IMR-90 (cell line): ENCODE data around the gene LEF1. TPM values are rescaled to one million over a fixed set of nuclear protein-coding genes. Genes with fewer than 3 reads are reported as not detected.

Experiments
- ATAC-seq: fragments of 200-7000 bp; cut with Tn5 transposase; 2 replicates; pipeline ENCODE4 v1.9.1; 2020; ENCODE audit warnings: low read depth, mild to moderate bottlenecking, moderate library complexity
- BruUV-seq: library from RNA; stranded (reverse); fragments of 400-500 nt; replicated peaks from 2 replicates; lab custom pipeline; 2021; lab: Mats Ljungman, UMichigan
- CTCF ChIA-PET: fragments of 300-600 bp; formaldehyde crosslinking; extraction: SDS; loops from one replicate; lab custom pipeline; 2021; ENCODE audit warnings: antibody characterized with exemption; lab: Yijun Ruan, JAX
- POLR2A ChIA-PET: fragments of 300-600 bp; sonication (Branson Sonifier 250); formaldehyde crosslinking; loops from one replicate; lab custom pipeline; 2022; ENCODE audit warnings: antibody characterized with exemption; ENCODE audit not compliant: unreplicated experiment; lab: Charles Lee
- DNase-seq: peaks from one replicate; pipeline ENCODE4 v3.0.0; 2013
- H2AFZ ChIP-seq: replicated peaks from 2 replicates; pipeline ENCODE3; 2013; ENCODE audit warnings: low read length, mild to moderate bottlenecking; ENCODE audit not compliant: poor library complexity
- H2AK5ac ChIP-seq: 2 replicates; pipeline ENCODE4 v1.6.1; 2013; ENCODE audit warnings: low read depth, low read length, inconsistent platforms
- H2AK9ac ChIP-seq: replicated peaks from 2 replicates; pipeline ENCODE3; 2013; ENCODE audit warnings: mild to moderate bottlenecking, low read depth, low read length, moderate library complexity; ENCODE audit not compliant: poor library complexity
- H2BK120ac ChIP-seq: 2 replicates; pipeline ENCODE4 v1.6.1; 2013; ENCODE audit warnings: low read depth, low read length, inconsistent platforms
- H2BK15ac ChIP-seq: 3 replicates; pipeline ENCODE4 v1.6.1; 2013; ENCODE audit warnings: low read depth, low read length, inconsistent platforms
- H2BK20ac ChIP-seq: 2 replicates; pipeline ENCODE4 v1.6.1; 2013; ENCODE audit warnings: low read depth, mild to moderate bottlenecking, inconsistent platforms, low read length, moderate library complexity
- H2BK5ac ChIP-seq: 2 replicates; pipeline ENCODE4 v1.6.1; 2013; ENCODE audit warnings: mild to moderate bottlenecking, low read depth, low read length, inconsistent platforms; ENCODE audit not compliant: poor library complexity, severe bottlenecking
- H3K14ac ChIP-seq: replicated peaks from 2 replicates; pipeline ENCODE4 v1.6.1; 2013; ENCODE audit warnings: low read depth, low read length, inconsistent platforms
- H3K18ac ChIP-seq: 2 replicates; pipeline ENCODE4 v1.6.1; 2013; ENCODE audit warnings: low read depth, low read length, control low read depth
- H3K23ac ChIP-seq: 2 replicates; pipeline ENCODE4 v1.6.1; 2013; ENCODE audit warnings: low read depth, low read length, inconsistent platforms
- H3K27ac ChIP-seq: 2 replicates; pipeline ENCODE4 v1.5.1; 2013; ENCODE audit warnings: mild to moderate bottlenecking, control low read depth, low read length; ENCODE audit not compliant: insufficient read depth
- H3K27me3 ChIP-seq: 2 replicates; pipeline ENCODE4 v1.6.1; 2013; ENCODE audit warnings: low read length; ENCODE audit not compliant: control insufficient read depth, insufficient read depth
- H3K36me3 ChIP-seq: 2 replicates; pipeline ENCODE4 v1.6.1; 2013; ENCODE audit warnings: low read length, mixed read lengths; ENCODE audit not compliant: control insufficient read depth, insufficient read depth
- H3K4ac ChIP-seq: 2 replicates; pipeline ENCODE4 v1.6.1; 2013; ENCODE audit warnings: low read depth, low read length, inconsistent platforms
- H3K4me1 ChIP-seq: 2 replicates; pipeline ENCODE4 v1.6.1; 2013; ENCODE audit warnings: low read length, mixed read lengths; ENCODE audit not compliant: control insufficient read depth, insufficient read depth
- H3K4me2 ChIP-seq: 2 replicates; pipeline ENCODE4 v1.6.1; 2013; ENCODE audit warnings: low read depth, mild to moderate bottlenecking, control low read depth, low read length, moderate library complexity
- H3K4me3 ChIP-seq: 2 replicates; pipeline ENCODE4 v1.5.1; 2013; ENCODE audit warnings: low read depth, mild to moderate bottlenecking, control low read depth, low read length, moderate library complexity; ENCODE audit not compliant: insufficient read depth
- H3K56ac ChIP-seq: 2 replicates; pipeline ENCODE4 v1.6.1; 2013; ENCODE audit warnings: low read length, inconsistent platforms; ENCODE audit not compliant: insufficient read depth; ENCODE audit errors: extremely low read depth
- H3K79me1 ChIP-seq, 2 experiments: 2 replicates each; pipeline ENCODE4 v1.6.1; 2013; ENCODE audit warnings: low read length in 2 of 2, inconsistent platforms in 1 of 2, low read depth in 1 of 2
- H3K9ac ChIP-seq: 2 replicates; pipeline ENCODE4 v1.6.1; 2013; ENCODE audit warnings: low read depth, low read length, control low read depth
- H3K9me1 ChIP-seq: 2 replicates; pipeline ENCODE4 v1.6.1; 2013; ENCODE audit warnings: low read length, inconsistent platforms; ENCODE audit not compliant: insufficient read depth
- H3K9me3 ChIP-seq: 2 replicates; pipeline ENCODE4 v1.6.1; 2013; ENCODE audit warnings: low read length; ENCODE audit not compliant: control insufficient read depth, insufficient read depth
- H4K20me1 ChIP-seq: 2 replicates; pipeline ENCODE4 v1.6.1; 2013; ENCODE audit warnings: low read length, inconsistent platforms; ENCODE audit not compliant: insufficient read depth
- H4K5ac ChIP-seq: 2 replicates; pipeline ENCODE4 v1.6.1; 2013; ENCODE audit warnings: mild to moderate bottlenecking, low read depth, low read length, control low read depth
- H4K8ac ChIP-seq, 2 experiments: 2 replicates each; pipeline ENCODE4 v1.6.1; 2013; ENCODE audit warnings: low read depth in 2 of 2, low read length in 2 of 2, control low read depth in 1 of 2, inconsistent platforms in 1 of 2
- H4K91ac ChIP-seq: 2 replicates; pipeline ENCODE4 v1.6.1; 2013; ENCODE audit warnings: low read depth, low read length, inconsistent platforms; ENCODE audit not compliant: insufficient read depth
- BHLHE40 ChIP-seq: fragments of 150-350 bp; IDR thresholded peaks from 2 replicates; pipeline ENCODE4 v1.6.1; 2016; ENCODE audit warnings: mild to moderate bottlenecking, low read depth, low read length
- CEBPB ChIP-seq: IDR thresholded peaks from 2 replicates; pipeline ENCODE4 v1.6.1; 2012; ENCODE audit warnings: low read depth, low read length, improper control_type of control experiment
- CHD1 ChIP-seq: IDR thresholded peaks from 2 replicates; pipeline ENCODE4 v1.6.1; 2012; ENCODE audit warnings: low read depth, low read length, improper control_type of control experiment
- CTCF ChIP-seq: conservative IDR thresholded peaks from 2 replicates; pipeline ENCODE4 v1.5.1; 2012; ENCODE audit warnings: mild to moderate bottlenecking, low read depth, low read length, improper control_type of control experiment
- ELK1 ChIP-seq: fragments of 150-350 bp; IDR thresholded peaks from 2 replicates; pipeline ENCODE4 v1.6.1; 2016; ENCODE audit warnings: low read depth, mild to moderate bottlenecking, low read length, moderate library complexity, borderline replicate concordance
- FOS ChIP-seq: fragments of 150-350 bp; IDR thresholded peaks from 2 replicates; pipeline ENCODE4 v1.6.1; 2016; ENCODE audit warnings: low read depth, low read length
- MAFK ChIP-seq: IDR thresholded peaks from 2 replicates; pipeline ENCODE4 v1.6.1; 2012; ENCODE audit warnings: low read depth, low read length, improper control_type of control experiment
- MAZ ChIP-seq: IDR thresholded peaks from 2 replicates; pipeline ENCODE4 v1.6.1; 2012; ENCODE audit warnings: low read depth, mild to moderate bottlenecking, low read length, improper control_type of control experiment, moderate library complexity, borderline replicate concordance
- MXI1 ChIP-seq: IDR thresholded peaks from 2 replicates; pipeline ENCODE4 v1.6.1; 2012; ENCODE audit warnings: low read depth, mild to moderate bottlenecking, low read length, moderate library complexity, borderline replicate concordance
- NFE2L2 ChIP-seq: fragments of 150-350 bp; IDR thresholded peaks from 2 replicates; pipeline ENCODE4 v1.6.1; 2016; ENCODE audit warnings: low read depth, mild to moderate bottlenecking, low read length
- POLR2A ChIP-seq: IDR thresholded peaks from 2 replicates; pipeline ENCODE4 v1.6.1; 2012; ENCODE audit warnings: mild to moderate bottlenecking, low read depth, low read length
- RAD21 ChIP-seq: IDR thresholded peaks from 2 replicates; pipeline ENCODE4 v1.6.1; 2012; ENCODE audit warnings: low read length, improper control_type of control experiment
- RCOR1 ChIP-seq: IDR thresholded peaks from 2 replicates; pipeline ENCODE4 v1.6.1; 2012; ENCODE audit warnings: mild to moderate bottlenecking, low read length, improper control_type of control experiment; ENCODE audit not compliant: insufficient replicate concordance
- RFX5 ChIP-seq: IDR thresholded peaks from 2 replicates; pipeline ENCODE4 v1.8.0; 2012; ENCODE audit warnings: low read depth, mild to moderate bottlenecking, low read length, moderate library complexity
- SMC3 ChIP-seq: fragments of 150-350 bp; IDR thresholded peaks from 2 replicates; pipeline ENCODE4 v1.6.1; 2016; ENCODE audit warnings: low read depth, mild to moderate bottlenecking, antibody characterized with exemption, low read length, moderate library complexity
- USF2 ChIP-seq: fragments of 150-350 bp; IDR thresholded peaks from 2 replicates; pipeline ENCODE4 v1.6.1; 2017; ENCODE audit warnings: mild to moderate bottlenecking, antibody characterized with exemption, low read length, low read depth
- dilution Hi-C: fragments of 300-500 bp; cut with HindIII; formaldehyde crosslinking; loops from one replicate; pipeline ENCODE4 v1.14.3; 2018; ENCODE audit warnings: low sequenced_read_pairs; ENCODE audit not compliant: unreplicated experiment
- in situ Hi-C: fragments of 300-500 bp; cut with MboI; formaldehyde crosslinking; loops from 3 replicates; pipeline ENCODE4 v1.14.3; 2019; ENCODE audit warnings: low sequenced_read_pairs, inconsistent platforms, mixed read lengths
- intact Hi-C: fragments of 100-400 bp; cut with micrococcal nuclease; formaldehyde crosslinking; loops from 2 replicates; pipeline ENCODE4 v1.10.0; 2022
- polyA plus RNA-seq, 3 experiments: library from polyadenylated mRNA; depleted of rRNA; stranded (reverse); fragments of >200 nt; gene quantifications; 2 replicates each; pipeline ENCODE4 v1.2.3, GENCODE V29; 2012; ENCODE audit warnings: low replicate concordance in 1 of 3
- total RNA-seq: library from RNA; depleted of rRNA; stranded (reverse); fragments of >200 nt; gene quantifications from 2 replicates; pipeline ENCODE4 v1.2.3, GENCODE V29; 2012

The LEF1 gene
- total and polyA plus RNA-seq, 2 of the 4 experiments (the other 2 are of a cell fraction): 1.7 to 1.8 TPM

GRCh38 chr4:108216510-108216909, 47.8 kb upstream of the LEF1 start:
- no peak for DNase-seq
- no peak overlapping the region for H4K8ac ChIP-seq
- H2AFZ ChIP-seq: no peak overlapping the region
- no peak overlapping the region for H3K4me2 ChIP-seq
- H2BK15ac ChIP-seq: no peak overlapping the region
- no peaks in the 10 kb centered on the region for H3K79me1 ChIP-seq
- in situ Hi-C loops: no loop called here
- ChIA-PET POLR2A (no interaction called here), CTCF (no interaction called here)
- dilution Hi-C loops: no loop called here
- no peak overlapping the region for H2BK5ac ChIP-seq
- H3K14ac ChIP-seq: no peak overlapping the region
- no peak overlapping the region for H3K9ac ChIP-seq
- ATAC-seq: no peak
- no peaks in the 10 kb centered on the region for H4K20me1 ChIP-seq
- intact Hi-C loops: no loop called here
- no peak overlapping the region for H3K27ac ChIP-seq
- H3K4me1 ChIP-seq: no peaks in the 10 kb centered on the region
- TF ChIP-seq SMC3 (no peak), MXI1 (no peak), FOS (no peak), RCOR1 (no peak), RFX5 (no peak), POLR2A (no peak), NFE2L2 (no peak), CHD1 (no peak), CTCF (no peak), ELK1 (no peak), MAFK (no peak), BHLHE40 (no peak), RAD21 (no peak), MAZ (no peak), USF2 (no peak), CEBPB (no peak)
- H2AK5ac ChIP-seq: no peak overlapping the region
- H3K4ac ChIP-seq: no peak overlapping the region
- no peak overlapping the region for H4K91ac ChIP-seq
- H2BK120ac ChIP-seq: no peak overlapping the region
- BruUV-seq: no TSS peak
- no peak overlapping the region for H3K18ac ChIP-seq
- H3K27me3 ChIP-seq: no peaks in the 10 kb centered on the region
- no peak overlapping the region for H3K23ac ChIP-seq
- no peaks in the 10 kb centered on the region for H3K9me3 ChIP-seq
- no peak overlapping the region for H4K5ac ChIP-seq
- no peak overlapping the region for H2BK20ac ChIP-seq
- no peaks in the 10 kb centered on the region for H3K36me3 ChIP-seq
- H2AK9ac ChIP-seq: no peak overlapping the region
- H3K56ac ChIP-seq: no peak overlapping the region
- no peak overlapping the region for H3K4me3 ChIP-seq
- no peaks in the 10 kb centered on the region for H3K9me1 ChIP-seq
